ENCODE data around the gene RAD23B. TPM values are rescaled to one million over a fixed set of nuclear protein-coding genes. Genes with fewer than 3 reads are reported as not detected.

The RAD23B gene
- total and polyA plus RNA-seq, 2 of the 13 experiments (the other 11 are each of a cell fraction or from before 2014, with no cell fraction given): 133 to 156 TPM

- TF ChIP-seq, protein P1, sequence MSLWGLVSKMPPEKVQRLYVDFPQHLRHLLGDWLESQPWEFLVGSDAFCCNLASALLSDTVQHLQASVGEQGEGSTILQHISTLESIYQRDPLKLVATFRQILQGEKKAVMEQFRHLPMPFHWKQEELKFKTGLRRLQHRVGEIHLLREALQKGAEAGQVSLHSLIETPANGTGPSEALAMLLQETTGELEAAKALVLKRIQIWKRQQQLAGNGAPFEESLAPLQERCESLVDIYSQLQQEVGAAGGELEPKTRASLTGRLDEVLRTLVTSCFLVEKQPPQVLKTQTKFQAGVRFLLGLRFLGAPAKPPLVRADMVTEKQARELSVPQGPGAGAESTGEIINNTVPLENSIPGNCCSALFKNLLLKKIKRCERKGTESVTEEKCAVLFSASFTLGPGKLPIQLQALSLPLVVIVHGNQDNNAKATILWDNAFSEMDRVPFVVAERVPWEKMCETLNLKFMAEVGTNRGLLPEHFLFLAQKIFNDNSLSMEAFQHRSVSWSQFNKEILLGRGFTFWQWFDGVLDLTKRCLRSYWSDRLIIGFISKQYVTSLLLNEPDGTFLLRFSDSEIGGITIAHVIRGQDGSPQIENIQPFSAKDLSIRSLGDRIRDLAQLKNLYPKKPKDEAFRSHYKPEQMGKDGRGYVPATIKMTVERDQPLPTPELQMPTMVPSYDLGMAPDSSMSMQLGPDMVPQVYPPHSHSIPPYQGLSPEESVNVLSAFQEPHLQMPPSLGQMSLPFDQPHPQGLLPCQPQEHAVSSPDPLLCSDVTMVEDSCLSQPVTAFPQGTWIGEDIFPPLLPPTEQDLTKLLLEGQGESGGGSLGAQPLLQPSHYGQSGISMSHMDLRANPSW (CRISPR knock-in tag; IDR thresholded peaks at IDR 0.05; ENCODE audit: borderline replicate concordance): no peak
- peak; percentile 37; the same call in 1 of the 2 replicates for TF ChIP-seq GATAD1 (CRISPR knock-in tag; IDR thresholded peaks at IDR 0.05)
- TF ChIP-seq ZKSCAN8 (CRISPR knock-in tag; IDR thresholded peaks at IDR 0.05; ENCODE audit: borderline replicate concordance): no peak
- peak; percentile 72; the same call in 1 of the 2 replicates for TF ChIP-seq HMG20A (CRISPR knock-in tag; IDR thresholded peaks at IDR 0.05; ENCODE audit: borderline replicate concordance)
- TF ChIP-seq ZNF382 (CRISPR knock-in tag; IDR thresholded peaks at IDR 0.05; ENCODE audit: borderline replicate concordance): no peak
- TF ChIP-seq EP300 (IDR thresholded peaks at IDR 0.05; ENCODE audit: low read depth in 2 of 2, low read length in 2 of 2): no peak
- no peak for TF ChIP-seq EP300 (CRISPR knock-in tag; IDR thresholded peaks at IDR 0.05; ENCODE audit: borderline replicate concordance)
- TF ChIP-seq, protein P2, sequence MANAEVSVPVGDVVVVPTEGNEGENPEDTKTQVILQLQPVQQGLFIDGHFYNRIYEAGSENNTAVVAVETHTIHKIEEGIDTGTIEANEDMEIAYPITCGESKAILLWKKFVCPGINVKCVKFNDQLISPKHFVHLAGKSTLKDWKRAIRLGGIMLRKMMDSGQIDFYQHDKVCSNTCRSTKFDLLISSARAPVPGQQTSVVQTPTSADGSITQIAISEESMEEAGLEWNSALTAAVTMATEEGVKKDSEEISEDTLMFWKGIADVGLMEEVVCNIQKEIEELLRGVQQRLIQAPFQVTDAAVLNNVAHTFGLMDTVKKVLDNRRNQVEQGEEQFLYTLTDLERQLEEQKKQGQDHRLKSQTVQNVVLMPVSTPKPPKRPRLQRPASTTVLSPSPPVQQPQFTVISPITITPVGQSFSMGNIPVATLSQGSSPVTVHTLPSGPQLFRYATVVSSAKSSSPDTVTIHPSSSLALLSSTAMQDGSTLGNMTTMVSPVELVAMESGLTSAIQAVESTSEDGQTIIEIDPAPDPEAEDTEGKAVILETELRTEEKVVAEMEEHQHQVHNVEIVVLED (CRISPR knock-in tag; IDR thresholded peaks at IDR 0.05; ENCODE audit: borderline replicate concordance): no peak
- TF ChIP-seq AKAP8 (CRISPR knock-in tag; IDR thresholded peaks at IDR 0.05): no peak
- no peak for TF ChIP-seq ZNF7 (CRISPR knock-in tag; IDR thresholded peaks at IDR 0.05)
- TF ChIP-seq, protein P3, sequence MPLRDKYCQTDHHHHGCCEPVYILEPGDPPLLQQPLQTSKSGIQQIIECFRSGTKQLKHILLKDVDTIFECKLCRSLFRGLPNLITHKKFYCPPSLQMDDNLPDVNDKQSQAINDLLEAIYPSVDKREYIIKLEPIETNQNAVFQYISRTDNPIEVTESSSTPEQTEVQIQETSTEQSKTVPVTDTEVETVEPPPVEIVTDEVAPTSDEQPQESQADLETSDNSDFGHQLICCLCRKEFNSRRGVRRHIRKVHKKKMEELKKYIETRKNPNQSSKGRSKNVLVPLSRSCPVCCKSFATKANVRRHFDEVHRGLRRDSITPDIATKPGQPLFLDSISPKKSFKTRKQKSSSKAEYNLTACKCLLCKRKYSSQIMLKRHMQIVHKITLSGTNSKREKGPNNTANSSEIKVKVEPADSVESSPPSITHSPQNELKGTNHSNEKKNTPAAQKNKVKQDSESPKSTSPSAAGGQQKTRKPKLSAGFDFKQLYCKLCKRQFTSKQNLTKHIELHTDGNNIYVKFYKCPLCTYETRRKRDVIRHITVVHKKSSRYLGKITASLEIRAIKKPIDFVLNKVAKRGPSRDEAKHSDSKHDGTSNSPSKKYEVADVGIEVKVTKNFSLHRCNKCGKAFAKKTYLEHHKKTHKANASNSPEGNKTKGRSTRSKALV (CRISPR knock-in tag; IDR thresholded peaks at IDR 0.05): no peak
- TF ChIP-seq PHF20 (CRISPR knock-in tag; IDR thresholded peaks at IDR 0.05): no peak
- TF ChIP-seq REXO4 (CRISPR knock-in tag; IDR thresholded peaks at IDR 0.05; ENCODE audit: borderline replicate concordance): no peak
- no peak for TF ChIP-seq GTF2F1 (IDR thresholded peaks at IDR 0.05; ENCODE audit: low read length)
- TF ChIP-seq RFX1 (IDR thresholded peaks at IDR 0.05): no peak
- 0 out of 2 replicates have a peak, but pooled peaks have one; percentile 25 for TF ChIP-seq ZSCAN25 (CRISPR knock-in tag; IDR thresholded peaks at IDR 0.05)
- no peak for TF ChIP-seq SMC3 (IDR thresholded peaks at IDR 0.05; ENCODE audit: low read length)
- TF ChIP-seq, protein P4, sequence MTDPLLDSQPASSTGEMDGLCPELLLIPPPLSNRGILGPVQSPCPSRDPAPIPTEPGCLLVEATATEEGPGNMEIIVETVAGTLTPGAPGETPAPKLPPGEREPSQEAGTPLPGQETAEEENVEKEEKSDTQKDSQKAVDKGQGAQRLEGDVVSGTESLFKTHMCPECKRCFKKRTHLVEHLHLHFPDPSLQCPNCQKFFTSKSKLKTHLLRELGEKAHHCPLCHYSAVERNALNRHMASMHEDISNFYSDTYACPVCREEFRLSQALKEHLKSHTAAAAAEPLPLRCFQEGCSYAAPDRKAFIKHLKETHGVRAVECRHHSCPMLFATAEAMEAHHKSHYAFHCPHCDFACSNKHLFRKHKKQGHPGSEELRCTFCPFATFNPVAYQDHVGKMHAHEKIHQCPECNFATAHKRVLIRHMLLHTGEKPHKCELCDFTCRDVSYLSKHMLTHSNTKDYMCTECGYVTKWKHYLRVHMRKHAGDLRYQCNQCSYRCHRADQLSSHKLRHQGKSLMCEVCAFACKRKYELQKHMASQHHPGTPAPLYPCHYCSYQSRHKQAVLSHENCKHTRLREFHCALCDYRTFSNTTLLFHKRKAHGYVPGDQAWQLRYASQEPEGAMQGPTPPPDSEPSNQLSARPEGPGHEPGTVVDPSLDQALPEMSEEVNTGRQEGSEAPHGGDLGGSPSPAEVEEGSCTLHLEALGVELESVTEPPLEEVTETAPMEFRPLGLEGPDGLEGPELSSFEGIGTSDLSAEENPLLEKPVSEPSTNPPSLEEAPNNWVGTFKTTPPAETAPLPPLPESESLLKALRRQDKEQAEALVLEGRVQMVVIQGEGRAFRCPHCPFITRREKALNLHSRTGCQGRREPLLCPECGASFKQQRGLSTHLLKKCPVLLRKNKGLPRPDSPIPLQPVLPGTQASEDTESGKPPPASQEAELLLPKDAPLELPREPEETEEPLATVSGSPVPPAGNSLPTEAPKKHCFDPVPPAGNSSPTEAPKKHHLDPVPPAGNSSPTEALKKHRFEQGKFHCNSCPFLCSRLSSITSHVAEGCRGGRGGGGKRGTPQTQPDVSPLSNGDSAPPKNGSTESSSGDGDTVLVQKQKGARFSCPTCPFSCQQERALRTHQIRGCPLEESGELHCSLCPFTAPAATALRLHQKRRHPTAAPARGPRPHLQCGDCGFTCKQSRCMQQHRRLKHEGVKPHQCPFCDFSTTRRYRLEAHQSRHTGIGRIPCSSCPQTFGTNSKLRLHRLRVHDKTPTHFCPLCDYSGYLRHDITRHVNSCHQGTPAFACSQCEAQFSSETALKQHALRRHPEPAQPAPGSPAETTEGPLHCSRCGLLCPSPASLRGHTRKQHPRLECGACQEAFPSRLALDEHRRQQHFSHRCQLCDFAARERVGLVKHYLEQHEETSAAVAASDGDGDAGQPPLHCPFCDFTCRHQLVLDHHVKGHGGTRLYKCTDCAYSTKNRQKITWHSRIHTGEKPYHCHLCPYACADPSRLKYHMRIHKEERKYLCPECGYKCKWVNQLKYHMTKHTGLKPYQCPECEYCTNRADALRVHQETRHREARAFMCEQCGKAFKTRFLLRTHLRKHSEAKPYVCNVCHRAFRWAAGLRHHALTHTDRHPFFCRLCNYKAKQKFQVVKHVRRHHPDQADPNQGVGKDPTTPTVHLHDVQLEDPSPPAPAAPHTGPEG (CRISPR knock-in tag; IDR thresholded peaks at IDR 0.05): no peak
Measured at GRCh38 chr9:107367727-107368502, 84.8 kb downstream of the RAD23B start (continued).

Data from HepG2 (cell line).